GM23338 (cell line): ENCODE results near the gene GLCCI1.

Source experiments
- JUNB ChIP-seq: IDR thresholded peaks from one replicate; pipeline ENCODE4 v1.6.1; 2016; ENCODE audit warnings: antibody characterized with exemption; ENCODE audit not compliant: unreplicated experiment
- POLR2AphosphoS5 ChIP-seq: IDR thresholded peaks from 2 replicates; pipeline ENCODE4 v1.6.1; 2016; ENCODE audit warnings: antibody characterized with exemption, low read depth
- TF ChIP-seq, protein P1 (sequence below), 2 experiments: fragments of 200-600 bp in 1 of 2; sonication (generic) in 1 of 2; conservative IDR thresholded peaks; 2 replicates each; pipeline versions ENCODE4 v1.5.1 to v1.6.1; 2016 to 2017; ENCODE audit warnings: antibody characterized with exemption in 2 of 2, low read depth in 2 of 2, mild to moderate bottlenecking in 2 of 2, moderate library complexity in 1 of 2

- TF ChIP-seq, protein P1, sequence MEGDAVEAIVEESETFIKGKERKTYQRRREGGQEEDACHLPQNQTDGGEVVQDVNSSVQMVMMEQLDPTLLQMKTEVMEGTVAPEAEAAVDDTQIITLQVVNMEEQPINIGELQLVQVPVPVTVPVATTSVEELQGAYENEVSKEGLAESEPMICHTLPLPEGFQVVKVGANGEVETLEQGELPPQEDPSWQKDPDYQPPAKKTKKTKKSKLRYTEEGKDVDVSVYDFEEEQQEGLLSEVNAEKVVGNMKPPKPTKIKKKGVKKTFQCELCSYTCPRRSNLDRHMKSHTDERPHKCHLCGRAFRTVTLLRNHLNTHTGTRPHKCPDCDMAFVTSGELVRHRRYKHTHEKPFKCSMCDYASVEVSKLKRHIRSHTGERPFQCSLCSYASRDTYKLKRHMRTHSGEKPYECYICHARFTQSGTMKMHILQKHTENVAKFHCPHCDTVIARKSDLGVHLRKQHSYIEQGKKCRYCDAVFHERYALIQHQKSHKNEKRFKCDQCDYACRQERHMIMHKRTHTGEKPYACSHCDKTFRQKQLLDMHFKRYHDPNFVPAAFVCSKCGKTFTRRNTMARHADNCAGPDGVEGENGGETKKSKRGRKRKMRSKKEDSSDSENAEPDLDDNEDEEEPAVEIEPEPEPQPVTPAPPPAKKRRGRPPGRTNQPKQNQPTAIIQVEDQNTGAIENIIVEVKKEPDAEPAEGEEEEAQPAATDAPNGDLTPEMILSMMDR (conservative IDR thresholded peaks at IDR 0.05; ENCODE audit: low read depth in 2 of 2): no peak
- TF ChIP-seq POLR2AphosphoS5 (no peak), JUNB (no peak)
Measured at GRCh38 chr7:7964250-7964649, 4.3 kb upstream of the GLCCI1 start.
